Measurements from ENCODE around the gene VPREB3.

DNA sequence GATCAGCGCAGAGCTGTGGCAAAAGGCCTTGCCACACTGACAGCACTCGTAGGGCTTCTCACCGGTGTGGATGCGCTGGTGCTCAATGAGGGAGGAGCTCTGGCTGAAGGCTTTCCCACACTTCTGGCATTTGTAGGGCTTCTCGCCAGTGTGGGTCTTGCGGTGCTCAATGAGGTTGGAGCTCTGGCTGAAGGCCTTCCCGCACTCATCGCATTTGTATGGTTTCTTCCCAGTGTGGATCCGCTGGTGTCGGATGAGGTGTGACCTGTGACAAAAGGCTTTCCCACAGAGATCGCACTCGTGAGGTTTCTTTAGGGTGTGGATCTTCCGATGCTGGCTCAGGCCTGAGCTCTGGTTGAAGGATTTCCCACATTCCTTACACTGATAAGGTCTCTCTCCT lies 10.2 kb downstream of the VPREB3 start:
- TF ChIP-seq, protein P1, sequence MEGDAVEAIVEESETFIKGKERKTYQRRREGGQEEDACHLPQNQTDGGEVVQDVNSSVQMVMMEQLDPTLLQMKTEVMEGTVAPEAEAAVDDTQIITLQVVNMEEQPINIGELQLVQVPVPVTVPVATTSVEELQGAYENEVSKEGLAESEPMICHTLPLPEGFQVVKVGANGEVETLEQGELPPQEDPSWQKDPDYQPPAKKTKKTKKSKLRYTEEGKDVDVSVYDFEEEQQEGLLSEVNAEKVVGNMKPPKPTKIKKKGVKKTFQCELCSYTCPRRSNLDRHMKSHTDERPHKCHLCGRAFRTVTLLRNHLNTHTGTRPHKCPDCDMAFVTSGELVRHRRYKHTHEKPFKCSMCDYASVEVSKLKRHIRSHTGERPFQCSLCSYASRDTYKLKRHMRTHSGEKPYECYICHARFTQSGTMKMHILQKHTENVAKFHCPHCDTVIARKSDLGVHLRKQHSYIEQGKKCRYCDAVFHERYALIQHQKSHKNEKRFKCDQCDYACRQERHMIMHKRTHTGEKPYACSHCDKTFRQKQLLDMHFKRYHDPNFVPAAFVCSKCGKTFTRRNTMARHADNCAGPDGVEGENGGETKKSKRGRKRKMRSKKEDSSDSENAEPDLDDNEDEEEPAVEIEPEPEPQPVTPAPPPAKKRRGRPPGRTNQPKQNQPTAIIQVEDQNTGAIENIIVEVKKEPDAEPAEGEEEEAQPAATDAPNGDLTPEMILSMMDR (IDR thresholded peaks at IDR 0.05), result no peak
- no peak for TF ChIP-seq POLR2A (IDR thresholded peaks at IDR 0.05)

Data from body of pancreas (tissue), 4 donors.